CD4-positive, alpha-beta T cell treated with Interleukin-6 at 100 ng/mL for 8 hours (primary cell): Measurements from ENCODE around the gene PKP1.

Experiments
- DNase-seq: peaks from one replicate; pipeline ENCODE4 v3.0.0-alpha.2; 2020; ENCODE audit warnings: mixed read lengths, low spot score

PKP1 gene

GRCh38 chr1:201307760-201308499, 24.6 kb downstream of the PKP1 start:
- no peak for DNase-seq

DNA sequence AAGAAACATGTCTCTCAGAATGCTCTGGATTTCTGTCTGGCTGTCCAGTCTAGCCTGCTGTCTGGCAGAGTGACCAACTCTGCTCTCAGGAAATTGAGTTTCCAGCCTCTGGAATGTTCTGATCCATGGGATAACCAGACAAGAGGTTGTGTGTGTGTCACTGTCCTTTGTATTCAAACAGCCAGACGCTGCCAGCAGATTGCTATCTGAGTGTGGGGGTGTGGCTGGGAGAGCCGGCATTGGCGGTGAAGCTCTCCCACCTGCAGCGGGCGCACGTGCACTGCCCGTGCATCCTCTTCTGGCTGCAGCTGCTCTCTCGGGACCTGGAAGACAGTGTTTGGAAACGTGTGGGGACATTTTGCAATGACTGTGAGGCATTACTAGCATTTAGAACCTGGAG, 26.1 kb downstream of the PKP1 start:
- no peak for DNase-seq

DNA sequence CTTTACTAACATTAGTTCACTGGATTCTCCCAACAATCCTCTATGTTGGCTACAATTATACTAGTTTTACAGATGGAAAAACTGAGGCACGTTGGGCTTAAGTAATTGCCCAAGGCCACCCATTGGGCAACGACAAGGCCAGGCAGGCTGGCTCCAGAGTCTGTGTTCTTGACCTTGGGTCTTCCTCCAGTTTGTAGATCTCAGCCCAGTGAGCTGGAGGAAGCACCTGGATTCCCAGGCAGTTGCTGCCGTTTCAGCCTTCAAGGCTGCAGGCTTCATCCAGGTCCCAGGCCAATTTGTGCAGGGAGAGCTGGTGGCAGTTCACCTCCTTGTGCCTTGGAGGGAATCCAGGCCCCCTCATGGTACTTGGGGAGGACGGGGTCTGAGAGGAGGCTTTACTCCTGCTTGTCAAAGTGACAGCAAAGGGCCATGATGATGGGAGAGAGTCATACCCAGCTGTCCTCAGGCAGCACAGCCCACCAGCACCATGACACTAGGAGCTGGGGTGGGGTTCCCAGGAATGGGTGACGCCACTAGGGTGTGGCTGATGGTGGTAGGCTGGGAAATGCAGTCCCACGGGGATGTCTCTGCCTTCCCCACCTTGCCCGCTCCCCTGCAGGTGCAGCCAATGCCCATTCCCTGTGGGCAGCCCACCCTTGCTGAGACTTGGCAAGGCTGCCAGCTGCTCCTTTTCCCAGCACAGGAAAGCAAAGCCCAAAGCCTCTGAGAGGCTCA, 27.1 kb downstream of the PKP1 start:
- no peak for DNase-seq

DNA sequence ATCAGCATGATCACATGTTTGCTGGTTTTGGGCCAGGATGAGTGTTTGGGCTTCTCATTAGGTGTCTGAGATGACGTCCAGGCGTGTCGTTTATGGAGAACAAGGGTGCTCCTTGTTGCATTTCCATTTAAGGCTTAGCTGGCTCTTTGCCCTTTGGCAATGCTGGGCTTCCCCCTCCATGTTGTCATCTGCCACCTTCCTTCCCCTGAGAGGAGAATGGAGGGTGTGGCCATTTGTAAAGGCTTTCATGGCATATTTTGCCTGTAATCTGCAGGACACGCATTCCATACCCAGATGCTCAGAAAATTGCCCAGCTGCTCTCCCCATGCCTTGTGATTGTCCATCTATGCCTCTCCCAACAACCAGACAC, 27.7 kb downstream of the PKP1 start:
- no peak for DNase-seq

DNA sequence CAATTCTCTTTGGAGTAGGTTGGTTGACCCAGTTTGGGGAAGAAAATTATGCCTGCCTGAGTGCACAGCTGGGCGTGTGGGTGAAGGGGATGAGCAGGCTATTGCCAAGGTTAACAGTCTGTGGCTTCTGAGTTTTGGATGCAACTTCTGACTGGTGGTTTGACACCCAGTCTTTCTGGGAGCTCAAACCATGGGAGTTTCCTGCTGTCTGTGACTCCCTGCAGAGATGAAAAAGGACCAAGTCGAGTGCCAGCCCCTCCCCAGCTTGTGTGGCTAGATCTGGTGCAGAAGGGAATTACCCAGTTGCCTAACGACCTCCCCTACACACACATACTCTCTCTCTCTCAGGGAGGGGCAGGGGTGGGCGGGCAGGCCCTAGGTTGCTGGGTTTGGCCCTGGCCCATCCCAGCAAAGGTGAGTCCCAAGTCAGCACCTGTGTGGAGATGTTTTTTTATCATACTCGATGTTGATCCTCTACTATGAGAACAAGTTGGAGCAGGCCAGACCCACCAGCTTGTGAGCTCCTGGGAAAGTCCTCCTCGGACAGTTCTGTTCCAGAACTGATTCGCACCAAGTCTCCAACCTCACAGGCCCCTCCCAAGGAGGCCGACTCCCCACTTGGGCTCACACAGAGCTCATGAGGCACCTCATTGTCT, 28.2 kb downstream of the PKP1 start:
- no peak for DNase-seq

DNA sequence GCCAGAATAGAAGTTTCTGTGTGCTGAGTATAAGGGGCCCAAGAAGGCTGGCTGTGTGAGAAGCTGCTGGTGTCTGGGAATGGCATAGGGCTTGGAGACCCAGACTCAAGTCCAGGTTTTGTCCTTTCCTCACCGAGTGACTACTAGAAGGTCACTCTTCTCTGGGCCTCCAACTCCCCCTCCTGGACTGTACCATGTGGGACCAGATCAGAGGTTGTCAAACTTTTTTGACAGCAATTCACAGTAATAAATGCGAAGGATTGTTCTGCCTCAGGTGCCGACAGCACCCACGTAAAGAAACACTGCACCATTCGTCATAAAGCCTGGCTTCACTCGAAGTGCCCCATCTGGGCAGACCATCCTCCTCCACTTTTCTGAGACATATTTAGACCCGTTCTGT, 29.0 kb downstream of the PKP1 start:
- no peak for DNase-seq

DNA sequence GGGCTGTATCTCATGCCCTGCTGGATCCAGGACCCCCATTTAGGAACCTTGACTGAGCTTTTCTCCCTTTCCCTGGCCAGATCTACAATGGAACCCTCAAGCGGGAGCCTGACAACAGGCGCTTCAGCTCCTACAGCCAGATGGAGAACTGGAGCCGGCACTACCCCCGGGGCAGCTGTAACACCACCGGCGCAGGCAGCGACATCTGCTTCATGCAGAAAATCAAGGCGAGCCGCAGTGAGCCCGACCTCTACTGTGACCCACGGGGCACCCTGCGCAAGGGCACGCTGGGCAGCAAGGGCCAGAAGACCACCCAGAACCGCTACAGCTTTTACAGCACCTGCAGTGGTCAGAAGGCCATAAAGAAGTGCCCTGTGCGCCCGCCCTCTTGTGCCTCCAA, 29.8 kb downstream of the PKP1 start:
- no peak for DNase-seq

DNA sequence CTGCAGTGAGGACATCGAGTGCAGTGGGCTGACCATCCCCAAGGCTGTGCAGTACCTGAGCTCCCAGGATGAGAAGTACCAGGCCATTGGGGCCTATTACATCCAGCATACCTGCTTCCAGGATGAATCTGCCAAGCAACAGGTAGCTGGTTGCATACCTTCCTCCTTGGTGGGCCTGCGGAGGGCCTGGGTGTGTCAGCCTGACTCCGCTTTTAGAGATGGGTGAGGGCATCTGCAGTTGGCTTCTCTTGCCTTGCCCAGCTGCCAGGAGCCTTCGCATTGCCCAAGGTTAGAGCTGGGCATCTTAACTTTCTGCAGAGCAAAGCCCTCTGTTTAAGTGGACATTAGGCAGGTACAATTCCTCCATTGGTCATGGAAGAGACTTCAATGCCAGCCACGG, 33.2 kb downstream of the PKP1 start:
- DNase-seq = no peak

DNA sequence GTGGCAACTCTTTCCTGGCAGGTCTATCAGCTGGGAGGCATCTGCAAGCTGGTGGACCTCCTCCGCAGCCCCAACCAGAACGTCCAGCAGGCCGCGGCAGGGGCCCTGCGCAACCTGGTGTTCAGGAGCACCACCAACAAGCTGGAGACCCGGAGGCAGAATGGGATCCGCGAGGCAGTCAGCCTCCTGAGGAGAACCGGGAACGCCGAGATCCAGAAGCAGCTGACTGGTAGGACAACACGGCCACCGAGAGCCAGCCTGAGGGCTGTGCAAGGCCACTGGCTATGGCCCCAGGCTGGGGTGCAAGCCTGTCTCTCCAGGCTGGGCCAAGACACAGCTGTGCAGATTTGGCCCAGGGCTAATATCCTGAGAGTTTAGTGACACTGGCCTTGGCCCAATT, 34.2 kb downstream of the PKP1 start:
- no peak for DNase-seq

GRCh38 chr1:201318504-201319340, 35.4 kb downstream of the PKP1 start:
- DNase-seq = no peak

GRCh38 chr1:201319631-201320030, 36.3 kb downstream of the PKP1 start:
- no peak for DNase-seq

DNA sequence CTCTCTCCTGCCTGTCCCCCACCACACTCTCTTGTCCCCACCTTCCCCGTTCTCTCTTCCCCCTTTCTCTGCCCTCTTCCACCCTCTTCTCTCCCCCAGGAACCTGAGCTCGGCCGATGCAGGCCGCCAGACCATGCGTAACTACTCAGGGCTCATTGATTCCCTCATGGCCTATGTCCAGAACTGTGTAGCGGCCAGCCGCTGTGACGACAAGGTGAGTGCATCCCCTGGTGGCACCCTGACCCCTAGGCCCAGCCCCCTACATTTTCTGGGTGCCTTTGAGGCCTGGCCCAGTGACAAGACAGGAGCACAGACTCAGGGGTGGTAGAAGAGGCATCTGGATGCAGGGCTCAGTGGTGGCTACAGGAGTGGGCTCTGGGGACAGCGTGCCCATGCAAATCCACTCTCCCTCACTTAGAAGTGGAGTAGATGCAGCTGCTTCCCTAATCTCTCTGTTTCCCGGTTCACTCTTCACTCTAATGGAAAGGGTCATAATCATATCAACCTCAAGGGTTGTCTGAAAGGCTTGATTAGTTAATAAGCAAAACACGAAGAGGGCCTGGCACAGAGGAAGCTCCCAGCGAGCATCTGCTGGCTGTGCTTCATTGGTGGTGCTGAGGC, 37.0 kb downstream of the PKP1 start:
- no peak for DNase-seq

DNA sequence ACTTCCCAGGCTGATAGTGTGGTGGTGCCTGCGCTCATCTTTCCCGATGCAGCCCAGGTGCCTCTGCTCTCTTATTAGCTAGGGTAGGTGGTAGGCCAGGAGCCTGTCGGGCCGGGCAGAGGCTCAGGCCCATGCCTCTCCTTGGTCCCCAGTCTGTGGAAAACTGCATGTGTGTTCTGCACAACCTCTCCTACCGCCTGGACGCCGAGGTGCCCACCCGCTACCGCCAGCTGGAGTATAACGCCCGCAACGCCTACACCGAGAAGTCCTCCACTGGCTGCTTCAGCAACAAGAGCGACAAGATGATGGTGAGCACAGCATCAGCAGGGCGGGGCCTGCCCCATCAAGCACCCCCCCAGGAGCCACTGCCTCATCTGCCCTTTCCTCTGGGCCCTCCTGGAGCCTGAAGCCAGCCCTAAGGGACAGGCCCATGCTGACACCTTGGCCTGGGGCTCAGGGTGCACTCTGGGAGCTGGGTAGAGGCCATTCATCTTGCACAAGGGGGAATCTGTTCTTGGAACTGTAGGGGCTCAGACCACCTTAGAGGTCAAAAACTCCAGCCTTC, 38.6 kb downstream of the PKP1 start:
- no peak for DNase-seq

- DNase-seq = no peak
Observed at GRCh38 chr1:201322653-201323510, 39.6 kb downstream of the PKP1 start.

DNA sequence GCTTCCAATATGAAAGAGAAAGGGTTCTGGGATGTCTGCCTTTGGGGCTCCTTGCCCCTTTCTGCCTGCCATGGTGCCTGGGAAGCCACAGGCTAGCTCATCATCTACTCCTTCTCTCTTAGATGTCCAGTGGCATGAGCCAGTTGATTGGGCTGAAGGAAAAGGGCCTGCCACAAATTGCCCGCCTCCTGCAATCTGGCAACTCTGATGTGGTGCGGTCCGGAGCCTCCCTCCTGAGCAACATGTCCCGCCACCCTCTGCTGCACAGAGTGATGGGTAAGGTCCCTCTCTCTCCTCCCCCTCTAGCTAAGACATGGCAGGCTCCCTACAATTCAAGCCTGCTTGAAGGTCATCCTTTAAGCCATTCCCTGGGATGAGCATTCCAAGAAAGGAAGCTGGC, 41.0 kb downstream of the PKP1 start:
- no peak for DNase-seq

DNA sequence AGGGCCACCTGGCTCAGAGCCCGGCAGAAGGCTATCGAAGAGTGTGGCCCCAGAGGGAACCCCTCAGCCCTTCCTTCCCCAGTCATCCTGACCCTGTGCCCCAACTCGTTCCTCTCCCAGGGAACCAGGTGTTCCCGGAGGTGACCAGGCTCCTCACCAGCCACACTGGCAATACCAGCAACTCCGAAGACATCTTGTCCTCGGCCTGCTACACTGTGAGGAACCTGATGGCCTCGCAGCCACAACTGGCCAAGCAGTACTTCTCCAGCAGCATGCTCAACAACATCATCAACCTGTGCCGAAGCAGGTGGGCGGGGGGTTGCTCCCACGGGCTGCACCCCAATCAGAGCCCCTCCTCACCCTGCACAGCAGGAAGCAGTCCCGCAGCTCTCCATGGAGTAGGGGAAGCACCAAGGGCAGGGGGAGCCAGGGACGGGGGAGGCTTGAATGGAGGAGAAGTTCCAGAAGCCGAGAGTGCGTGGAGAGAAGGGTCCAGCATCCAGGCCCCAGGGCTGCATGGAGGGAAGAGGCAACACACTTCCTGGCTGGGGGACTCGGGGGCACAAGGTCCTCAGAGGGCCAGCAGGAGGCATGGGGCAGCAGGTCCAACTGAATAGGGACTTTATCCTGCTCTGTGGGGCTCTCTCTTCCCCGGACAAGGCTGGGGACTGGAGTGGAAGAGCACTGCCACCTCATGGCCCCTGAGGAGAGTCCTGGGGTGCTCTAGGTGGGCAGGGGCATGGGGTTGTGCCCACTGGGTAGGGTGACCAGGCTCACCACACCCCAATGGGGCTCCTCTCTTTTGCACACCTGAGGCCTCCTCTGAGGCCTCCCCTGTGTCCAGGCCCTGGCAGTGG, 41.7 kb downstream of the PKP1 start:
- no peak for DNase-seq

DNA sequence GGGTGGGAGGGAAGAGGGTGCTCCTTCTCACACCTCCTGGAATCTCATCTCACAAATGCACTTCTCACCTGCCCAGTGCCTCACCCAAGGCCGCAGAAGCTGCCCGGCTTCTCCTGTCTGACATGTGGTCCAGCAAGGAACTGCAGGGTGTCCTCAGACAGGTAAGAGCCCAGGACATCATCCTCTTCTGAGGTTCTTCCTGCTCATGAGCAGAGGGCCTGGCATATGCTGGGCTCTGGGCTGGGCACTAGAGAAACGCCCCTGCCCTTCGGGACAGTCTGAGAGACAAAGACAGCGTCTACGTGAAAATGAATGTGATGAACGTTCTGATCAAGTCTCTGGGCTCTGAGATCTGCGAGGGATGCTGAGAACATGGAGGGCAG, 42.4 kb downstream of the PKP1 start:
- DNase-seq = no peak

DNA sequence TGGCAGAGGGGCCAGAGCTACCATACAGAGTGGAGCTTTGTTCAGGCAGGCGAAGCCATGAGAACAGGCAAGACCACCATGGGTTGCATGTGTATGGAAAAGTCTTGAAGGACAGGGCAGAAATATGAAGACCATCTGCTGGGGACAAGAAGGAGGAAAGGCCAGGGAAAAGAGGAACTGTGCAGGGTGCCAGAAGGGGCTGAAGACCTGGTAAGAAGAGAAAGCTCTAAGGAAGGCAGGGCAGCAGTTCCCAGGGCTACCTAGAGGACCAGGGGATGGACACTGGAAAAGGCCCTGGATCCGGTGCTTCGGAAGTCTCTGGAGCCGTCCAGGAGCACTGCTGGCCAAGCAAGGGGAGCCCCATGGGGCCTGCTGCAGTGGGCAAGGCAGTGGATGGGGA, 43.4 kb downstream of the PKP1 start:
- DNase-seq = no peak

- DNase-seq = no peak
Observed at GRCh38 chr1:201327687-201328240, 44.5 kb downstream of the PKP1 start.
